Right atrium auricular region (tissue), 2 donors: ENCODE results near the gene NRP1. TPM values are rescaled to one million over a fixed set of nuclear protein-coding genes. Genes with fewer than 3 reads are reported as not detected.

ENCODE experiments used
- DNase-seq: peaks from one replicate; pipeline ENCODE4 v3.0.0-alpha.2; 2019; ENCODE audit warnings: low spot score
- H3K27ac ChIP-seq, 2 donors: fragments of 200-600 bp; sonication (generic); 1 replicate in 1 of 2; 2 replicates in 1 of 2; pipeline ENCODE4 v1.5.1; 2016 to 2019
- H3K27me3 ChIP-seq, 2 donors: fragments of 200-600 bp; sonication (generic); one replicate each; pipeline versions ENCODE4 v1.5.1 to v1.6.0; 2017 to 2019
- H3K36me3 ChIP-seq: fragments of 200-600 bp; sonication (generic); one replicate; pipeline ENCODE4 v1.5.1; 2016
- H3K4me1 ChIP-seq, 2 donors: fragments of 200-600 bp; sonication (generic); one replicate each; pipeline versions ENCODE4 v1.5.1 to v1.6.0; 2017 to 2019
- H3K4me3 ChIP-seq, 2 donors: fragments of 200-600 bp; sonication (generic); 1 replicate in 1 of 2; 2 replicates in 1 of 2; pipeline ENCODE4 v1.5.1; 2017 to 2019; ENCODE audit warnings: mild to moderate bottlenecking in 1 of 2, moderate library complexity in 1 of 2
- H3K9me3 ChIP-seq, 2 donors: fragments of 200-600 bp; sonication (generic); one replicate each; pipeline ENCODE4 v1.5.1; 2019
- total RNA-seq, 2 donors: library from RNA; depleted of rRNA; stranded (reverse); fragments of >200 nt; gene quantifications; one replicate each; pipeline ENCODE4 v1.1.0, GENCODE V29; 2016
- TF ChIP-seq, protein P1 (sequence below), 2 donors: fragments of 200-600 bp; sonication (generic); IDR thresholded peaks; one replicate each; pipeline ENCODE4 v1.5.1; 2019; ENCODE audit warnings: antibody characterized with exemption in 2 of 2

The NRP1 gene
- total RNA-seq, 2 donors from 2014 or later, result 54.6 to 83.1 TPM

DNA sequence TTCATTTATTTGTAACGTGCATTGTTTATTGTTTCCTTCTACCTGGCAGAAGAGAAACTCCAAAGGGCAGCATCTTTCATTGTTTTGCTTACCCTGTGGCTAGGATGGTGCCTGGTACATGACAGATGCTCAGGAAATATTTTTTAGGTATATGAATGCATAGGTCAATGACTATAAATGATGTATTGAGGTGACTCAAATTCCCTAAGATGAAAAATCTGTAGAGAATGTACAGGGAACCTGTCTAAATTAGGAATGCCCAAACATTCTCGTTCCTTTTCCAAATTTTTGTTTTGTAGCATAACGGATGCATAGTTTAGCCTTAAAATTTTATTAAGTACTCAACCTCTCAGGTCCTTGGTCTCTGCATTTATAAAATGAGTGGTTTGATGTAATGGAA lies 71.6 kb downstream of the NRP1 start:
- H3K4me1 ChIP-seq, result peaks cover 0 to 13% of the 10 kb centered on the region in 2 donors
- H3K9me3 ChIP-seq, result no peaks in the 10 kb centered on the region
- peaks cover 24% of the 10 kb centered on the region for H3K36me3 ChIP-seq
- TF ChIP-seq, protein P1, sequence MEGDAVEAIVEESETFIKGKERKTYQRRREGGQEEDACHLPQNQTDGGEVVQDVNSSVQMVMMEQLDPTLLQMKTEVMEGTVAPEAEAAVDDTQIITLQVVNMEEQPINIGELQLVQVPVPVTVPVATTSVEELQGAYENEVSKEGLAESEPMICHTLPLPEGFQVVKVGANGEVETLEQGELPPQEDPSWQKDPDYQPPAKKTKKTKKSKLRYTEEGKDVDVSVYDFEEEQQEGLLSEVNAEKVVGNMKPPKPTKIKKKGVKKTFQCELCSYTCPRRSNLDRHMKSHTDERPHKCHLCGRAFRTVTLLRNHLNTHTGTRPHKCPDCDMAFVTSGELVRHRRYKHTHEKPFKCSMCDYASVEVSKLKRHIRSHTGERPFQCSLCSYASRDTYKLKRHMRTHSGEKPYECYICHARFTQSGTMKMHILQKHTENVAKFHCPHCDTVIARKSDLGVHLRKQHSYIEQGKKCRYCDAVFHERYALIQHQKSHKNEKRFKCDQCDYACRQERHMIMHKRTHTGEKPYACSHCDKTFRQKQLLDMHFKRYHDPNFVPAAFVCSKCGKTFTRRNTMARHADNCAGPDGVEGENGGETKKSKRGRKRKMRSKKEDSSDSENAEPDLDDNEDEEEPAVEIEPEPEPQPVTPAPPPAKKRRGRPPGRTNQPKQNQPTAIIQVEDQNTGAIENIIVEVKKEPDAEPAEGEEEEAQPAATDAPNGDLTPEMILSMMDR (IDR thresholded peaks at IDR 0.05), result no peak
- peak overlapping the region in 1 of 2 donors; percentile 20 for H3K27ac ChIP-seq
- no peaks in the 10 kb centered on the region for H3K27me3 ChIP-seq
- DNase-seq, result no peak
- no peak overlapping the region for H3K4me3 ChIP-seq

DNA sequence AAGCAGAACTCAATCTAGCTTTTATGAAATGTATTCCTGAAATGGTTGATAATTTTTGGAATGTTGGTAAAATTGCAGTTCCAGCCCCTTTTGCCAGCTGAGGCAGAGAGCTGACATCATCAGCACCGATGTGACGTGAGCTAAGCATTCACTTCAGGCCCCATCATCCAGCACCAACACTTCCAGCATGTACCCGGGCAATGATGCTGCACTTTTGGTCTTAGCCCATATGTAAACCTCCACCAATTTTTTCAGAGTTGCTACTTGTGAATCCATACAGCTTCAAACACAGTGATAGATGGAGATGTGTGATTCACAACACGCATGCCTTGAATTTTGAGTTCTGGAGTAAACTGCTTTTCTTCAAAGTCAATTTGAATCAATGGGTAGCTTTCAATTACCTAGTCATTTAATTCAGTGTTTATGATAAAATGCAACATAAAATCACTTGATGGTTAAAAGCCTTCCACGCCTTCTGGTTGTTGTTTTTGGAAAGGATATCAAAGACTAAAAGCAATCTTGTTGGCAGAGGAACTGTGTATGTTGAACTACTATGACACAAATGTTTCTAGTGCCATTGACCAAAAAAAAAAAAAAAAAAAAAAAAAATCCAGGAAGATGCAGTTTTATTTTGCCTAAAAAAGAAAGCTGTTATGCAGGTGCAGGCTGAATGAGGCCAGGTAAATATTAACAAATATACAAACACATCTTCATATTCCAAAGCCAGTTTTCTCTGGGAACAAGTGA lies 73.9 kb downstream of the NRP1 start:
- peaks cover 35% of the 10 kb centered on the region for H3K36me3 ChIP-seq
- H3K4me1 ChIP-seq, result peaks cover 0 to 7% of the 10 kb centered on the region in 2 donors
- DNase-seq, result no peak
- no peaks in the 10 kb centered on the region for H3K27me3 ChIP-seq
- TF ChIP-seq, protein P1 (IDR thresholded peaks at IDR 0.05), result no peak
- no peak overlapping the region for H3K27ac ChIP-seq
- no peaks in the 10 kb centered on the region for H3K9me3 ChIP-seq
- H3K4me3 ChIP-seq, result no peak overlapping the region

DNA sequence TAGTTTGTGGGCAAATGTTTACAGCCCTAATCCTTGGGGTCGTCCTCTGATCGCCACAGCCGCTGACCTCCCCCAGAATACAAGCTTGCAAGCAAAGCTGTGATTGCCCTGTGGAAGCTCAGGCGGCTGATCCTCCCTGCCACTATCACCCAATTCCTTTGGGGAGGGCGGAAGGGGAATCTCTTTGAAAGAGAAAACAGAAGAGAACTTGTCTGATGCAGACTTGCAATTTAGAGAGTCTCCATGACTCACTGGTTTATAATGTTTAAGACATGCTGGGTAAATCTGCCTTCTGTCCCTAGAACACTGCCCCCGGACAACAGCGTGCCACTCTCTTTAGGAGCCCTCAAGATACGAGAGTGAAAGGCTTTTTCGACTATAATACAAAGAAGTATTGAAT lies 75.5 kb downstream of the NRP1 start:
- H3K27ac ChIP-seq, result no peak overlapping the region
- peaks cover 44% of the 10 kb centered on the region for H3K36me3 ChIP-seq
- DNase-seq, result no peak
- peaks cover 0 to 4% of the 10 kb centered on the region in 2 donors for H3K4me1 ChIP-seq
- H3K4me3 ChIP-seq, result no peak overlapping the region
- TF ChIP-seq, protein P1 (IDR thresholded peaks at IDR 0.05), result no peak
- H3K27me3 ChIP-seq, result no peaks in the 10 kb centered on the region
- H3K9me3 ChIP-seq, result no peaks in the 10 kb centered on the region

DNA sequence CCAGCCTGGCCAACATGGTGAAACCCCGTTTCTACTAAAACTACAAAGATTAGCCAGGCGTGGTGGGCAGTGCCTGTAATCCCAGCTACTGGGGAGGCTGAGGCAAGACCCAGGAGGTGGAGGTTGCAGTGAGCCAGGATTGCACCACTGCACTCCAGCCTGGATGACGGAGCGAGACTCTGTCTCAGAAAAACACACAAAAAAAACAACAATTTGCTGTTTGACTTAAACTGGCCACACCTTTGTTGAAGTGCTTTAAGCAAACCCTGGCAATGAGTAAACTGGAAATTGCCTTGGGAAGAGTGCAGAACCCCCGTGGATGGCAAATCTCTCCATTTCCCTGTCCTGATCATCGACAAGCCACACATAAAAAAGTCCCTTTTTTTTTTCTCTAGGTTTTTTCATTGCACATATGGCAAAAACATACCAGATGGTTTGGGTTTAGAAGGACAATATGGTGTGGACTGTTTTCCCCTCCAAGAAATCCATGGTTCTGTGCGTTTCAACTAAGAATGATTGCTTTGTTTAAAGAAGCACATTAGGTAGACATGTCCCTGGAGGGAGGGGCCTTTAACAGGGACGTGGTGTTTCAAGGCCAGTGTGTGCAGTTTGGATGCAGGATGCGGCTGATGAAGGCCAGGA lies 76.9 kb downstream of the NRP1 start:
- Histone ChIP-seq H3K27ac (no peak overlapping the region), H3K27me3 (no peaks in the 10 kb centered on the region), H3K4me3 (no peak overlapping the region), H3K36me3 (peaks cover 47% of the 10 kb centered on the region), H3K9me3 (no peaks in the 10 kb centered on the region), H3K4me1 (peaks cover 0 to 9% of the 10 kb centered on the region in 2 donors)
- TF ChIP-seq, protein P1 (IDR thresholded peaks at IDR 0.05), result no peak
- no peak for DNase-seq

DNA sequence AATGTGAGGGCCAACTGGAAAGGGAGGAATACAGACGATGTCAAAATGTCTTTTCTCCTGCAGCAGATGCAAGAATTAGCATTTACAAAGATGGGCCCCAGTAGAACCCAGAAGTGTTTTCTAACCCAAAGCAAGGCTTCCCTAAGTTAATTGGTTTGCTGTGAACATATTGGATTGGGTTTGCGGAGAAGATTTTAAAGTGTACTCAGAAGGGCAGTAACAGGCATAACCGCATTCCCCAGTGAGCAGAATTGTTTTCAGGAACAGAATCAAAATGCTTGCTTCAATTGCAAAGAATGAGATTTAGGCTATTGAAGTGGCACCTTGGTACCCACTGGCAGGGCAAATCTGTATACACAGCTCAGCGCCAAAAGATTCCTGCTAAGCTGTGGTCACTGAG lies 78.0 kb downstream of the NRP1 start:
- Histone ChIP-seq H3K36me3 (peaks cover 47% of the 10 kb centered on the region), H3K9me3 (no peaks in the 10 kb centered on the region), H3K27me3 (no peaks in the 10 kb centered on the region), H3K4me3 (no peak overlapping the region), H3K27ac (no peak overlapping the region), H3K4me1 (peaks cover 0 to 9% of the 10 kb centered on the region in 2 donors)
- no peak for DNase-seq
- TF ChIP-seq, protein P1 (IDR thresholded peaks at IDR 0.05), result no peak
